GM20000 (cell line): ENCODE measurements around the gene TMEM184A.
"Not testable (repeated sequence)": the region's sequence is repeated elsewhere in the genome, so short reads cannot be mapped to it uniquely, and the experiment has no call there.

Experiments
- DNase-seq: peaks from one replicate; pipeline ENCODE4 v3.0.0; 2012; ENCODE audit warnings: low spot score
- CTCF ChIP-seq: IDR thresholded peaks from 2 replicates; pipeline ENCODE4 v1.5.1; 2012; ENCODE audit warnings: mild to moderate bottlenecking, control low read depth; ENCODE audit errors: extremely low read depth, missing control alignments

TMEM184A gene

GRCh38 chr7:1588978-1589377, 33.0 kb upstream of the TMEM184A start:
- DNase-seq: no peak
- TF ChIP-seq CTCF: no peak

GRCh38 chr7:1587738-1588137, 31.7 kb upstream of the TMEM184A start:
- TF ChIP-seq CTCF: no peak
- DNase-seq: no peak

GRCh38 chr7:1586827-1587705, 31.1 kb upstream of the TMEM184A start:
- no peak for DNase-seq

GRCh38 chr7:1586126-1586826, 30.3 kb upstream of the TMEM184A start:
- no peak for DNase-seq
- TF ChIP-seq CTCF: no peak

More at GRCh38 chr7:1586827-1587705, 31.1 kb upstream of the TMEM184A start:
- TF ChIP-seq CTCF: no peak

- no peak for DNase-seq
- TF ChIP-seq CTCF: no peak
These were observed 29.4 kb upstream of the TMEM184A start for GRCh38 chr7:1585142-1585981.

- no peak for DNase-seq
- no peak for TF ChIP-seq CTCF
These were observed 28.7 kb upstream of the TMEM184A start for GRCh38 chr7:1584700-1585099.

GRCh38 chr7:1583241-1583930, 27.4 kb upstream of the TMEM184A start:
- not testable (repeated sequence) for DNase-seq
